Measurements from ENCODE around the gene BSG. TPM values are rescaled to one million over a fixed set of nuclear protein-coding genes. Genes with fewer than 3 reads are reported as not detected.

Gene BSG
- total RNA-seq, 1 experiment from 2014 or later: 823 TPM

- no peak for DNase-seq
- no peak overlapping the region for H3K27ac ChIP-seq
- ChIA-PET POLR2A (ENCODE audit: unreplicated experiment) (no interaction called here), CTCF (no interaction called here)
- no peak overlapping the region for H3K4me2 ChIP-seq
- BruUV-seq (replicated peaks): no TSS peak
- H3K79me2 ChIP-seq (ENCODE audit: low read depth): peaks cover 76% of the 10 kb centered on the region
- H3K27me3 ChIP-seq (ENCODE audit: insufficient read depth, low read depth): no peaks in the 10 kb centered on the region
- H4K20me1 ChIP-seq (ENCODE audit: insufficient read depth): peaks cover 75% of the 10 kb centered on the region
- intact Hi-C loops (cut with micrococcal nuclease; ENCODE audit: unreplicated experiment): loop anchor here (10.0 kb wide), 1 partner anchor 347 kb away; the partner anchor contains the start of gene ARID3A
- peaks cover 39% of the 10 kb centered on the region for H3F3A ChIP-seq (ENCODE audit: insufficient read depth, low read depth)
- no peaks in the 10 kb centered on the region for H3K9me3 ChIP-seq (ENCODE audit: insufficient read depth, low read depth)
- H3K36me3 ChIP-seq (ENCODE audit: low read depth): no peaks in the 10 kb centered on the region; the same call in 1 of the 2 replicates
- TF ChIP-seq CTCF (conservative IDR thresholded peaks at IDR 0.05) (no peak), EZH2 (IDR thresholded peaks at IDR 0.05; ENCODE audit: low read depth) (no peak)
- H2AFZ ChIP-seq: no peak overlapping the region
- H3K4me1 ChIP-seq (replicated peaks; ENCODE audit: insufficient read depth): peaks cover 35% of the 10 kb centered on the region
- no peaks in the 10 kb centered on the region for H3K9me2 ChIP-seq (ENCODE audit: insufficient read depth)
- H3K4me3 ChIP-seq: no peak overlapping the region
These were observed 5.3 kb downstream of the BSG start for GRCh38 chr19:577439-578392.

- Histone ChIP-seq H3K27me3 (ENCODE audit: insufficient read depth, low read depth) (no peaks in the 10 kb centered on the region), H3K9me3 (ENCODE audit: insufficient read depth, low read depth) (no peaks in the 10 kb centered on the region), H3K27ac (no peak overlapping the region), H3K36me3 (ENCODE audit: low read depth) (no peaks in the 10 kb centered on the region; the same call in 1 of the 2 replicates), H3K4me1 (replicated peaks; ENCODE audit: insufficient read depth) (peaks cover 30% of the 10 kb centered on the region), H3K4me3 (no peak overlapping the region), H3K4me2 (no peak overlapping the region), H3K79me2 (ENCODE audit: low read depth) (peaks cover 60% of the 10 kb centered on the region), H3F3A (ENCODE audit: insufficient read depth, low read depth) (peaks cover 42% of the 10 kb centered on the region), H4K20me1 (ENCODE audit: insufficient read depth) (peaks cover 86% of the 10 kb centered on the region), H2AFZ (no peak overlapping the region), H3K9me2 (ENCODE audit: insufficient read depth) (no peaks in the 10 kb centered on the region)
- TF ChIP-seq EZH2 (IDR thresholded peaks at IDR 0.05; ENCODE audit: low read depth) (no peak), CTCF (conservative IDR thresholded peaks at IDR 0.05) (no peak)
- intact Hi-C loops (cut with micrococcal nuclease; ENCODE audit: unreplicated experiment): loop anchor here (10.0 kb wide), 1 partner anchor 346 kb away; the partner anchor contains the start of gene ARID3A
- no TSS peak for BruUV-seq (replicated peaks)
- ChIA-PET CTCF (no interaction called here), POLR2A (ENCODE audit: unreplicated experiment) (no interaction called here)
- no peak for DNase-seq
These were observed 6.9 kb downstream of the BSG start for GRCh38 chr19:579111-579841.

GRCh38 chr19:579842-580155 lies 7.4 kb downstream of the BSG start:
- ChIA-PET POLR2A (ENCODE audit: unreplicated experiment) (no interaction called here), CTCF (no interaction called here)
- no peaks in the 10 kb centered on the region for H3K27me3 ChIP-seq (ENCODE audit: insufficient read depth, low read depth)
- no peak overlapping the region for H3K27ac ChIP-seq
- H4K20me1 ChIP-seq (ENCODE audit: insufficient read depth): peaks cover 86% of the 10 kb centered on the region
- H2AFZ ChIP-seq: no peak overlapping the region
- TF ChIP-seq EZH2 (IDR thresholded peaks at IDR 0.05; ENCODE audit: low read depth) (no peak), CTCF (conservative IDR thresholded peaks at IDR 0.05) (no peak)
- no peaks in the 10 kb centered on the region; the same call in 1 of the 2 replicates for H3K36me3 ChIP-seq (ENCODE audit: low read depth)
- H3K79me2 ChIP-seq (ENCODE audit: low read depth): peaks cover 55% of the 10 kb centered on the region
- peaks cover 24% of the 10 kb centered on the region for H3K4me1 ChIP-seq (replicated peaks; ENCODE audit: insufficient read depth)
- intact Hi-C loops (cut with micrococcal nuclease; ENCODE audit: unreplicated experiment): loop anchor here (10.0 kb wide), 1 partner anchor 345 kb away; the partner anchor contains the start of gene ARID3A
- no TSS peak for BruUV-seq (replicated peaks)
- DNase-seq: no peak
- H3K9me2 ChIP-seq (ENCODE audit: insufficient read depth): no peaks in the 10 kb centered on the region
- H3F3A ChIP-seq (ENCODE audit: insufficient read depth, low read depth): peaks cover 40% of the 10 kb centered on the region
- no peaks in the 10 kb centered on the region for H3K9me3 ChIP-seq (ENCODE audit: insufficient read depth, low read depth)
- no peak overlapping the region for H3K4me3 ChIP-seq
- H3K4me2 ChIP-seq: no peak overlapping the region
